ENCODE results near the gene GPN3. TPM values are rescaled to one million over a fixed set of nuclear protein-coding genes. Genes with fewer than 3 reads are reported as not detected.

Gene GPN3
- total and polyA plus RNA-seq, 2 of the 8 experiments (the other 6 are each of a cell fraction or from before 2014, with no cell fraction given), result 49.7 to 52.9 TPM

GRCh38 chr12:110436231-110436630 lies 31.8 kb downstream of the GPN3 start:
- Histone ChIP-seq H3K4me1 (replicated peaks in 1 of 4; ENCODE audit: control insufficient read depth in 3 of 4, insufficient read depth in 4 of 4, low read length in 3 of 4) (no peaks in the 10 kb centered on the region), H3K36me3 (ENCODE audit: control insufficient read depth in 2 of 4, insufficient read depth in 4 of 4, low read length in 3 of 4) (peaks cover 3 to 32% (median 21%) of the 10 kb centered on the region in 4 experiments), H2AFZ (ENCODE audit: low read length) (no peak overlapping the region), H3K23ac (ENCODE audit: insufficient read length) (no peak overlapping the region), H4K5ac (ENCODE audit: insufficient read length, low read depth, low read length) (no peak overlapping the region), H3K18ac (ENCODE audit: extremely low read depth, low read length) (no peak overlapping the region), H2BK15ac (ENCODE audit: low read length) (no peak overlapping the region), H3K23me2 (ENCODE audit: low read depth, low read length) (no peaks in the 10 kb centered on the region), H3K79me1 (ENCODE audit: low read depth, low read length) (no peaks in the 10 kb centered on the region), H3K56ac (replicated peaks; ENCODE audit: insufficient read length, low read depth, low read length) (no peak overlapping the region), H3K4me2 (ENCODE audit: insufficient read depth in 1 of 2, low read depth in 2 of 2, low read length in 2 of 2) (no peak overlapping the region), H3K4me3 (ENCODE audit: extremely low read depth in 1 of 4, insufficient read depth in 2 of 4, low read depth in 3 of 4, low read length in 4 of 4) (no peak overlapping the region), H4K8ac (ENCODE audit: extremely low read depth, insufficient read depth, low read length) (no peak overlapping the region), H2BK12ac (ENCODE audit: low read depth, low read length) (no peak overlapping the region), H2BK20ac (ENCODE audit: low read length) (no peak overlapping the region), H4K20me1 (replicated peaks in 1 of 2; ENCODE audit: control insufficient read depth in 1 of 2, insufficient read depth in 2 of 2, low read length in 2 of 2) (no peaks in the 10 kb centered on the region), H3K27me3 (replicated peaks in 1 of 4; ENCODE audit: control insufficient read depth in 3 of 4, extremely low read depth in 1 of 4, insufficient read depth in 3 of 4, low read length in 3 of 4) (no peaks in the 10 kb centered on the region), H3K9ac (replicated peaks in 1 of 4; ENCODE audit: extremely low read depth in 1 of 4, low read depth in 3 of 4, low read length in 3 of 4) (no peak overlapping the region), H3K9me3 (ENCODE audit: insufficient read depth in 2 of 2, low read depth in 1 of 2, low read length in 1 of 2) (no peaks in the 10 kb centered on the region), H3K4ac (replicated peaks; ENCODE audit: insufficient read length, low read depth, low read length) (no peak overlapping the region), H2AK5ac (ENCODE audit: low read depth, low read length) (no peak overlapping the region), H2BK5ac (ENCODE audit: low read depth, low read length) (no peak overlapping the region), H3K79me2 (ENCODE audit: control insufficient read depth in 1 of 2, insufficient read depth in 2 of 2, low read length in 2 of 2) (no peaks in the 10 kb centered on the region), H3K14ac (ENCODE audit: insufficient read length) (no peak overlapping the region), H3K27ac (ENCODE audit: low read depth, low read length) (no peak overlapping the region), H4K91ac (replicated peaks; ENCODE audit: insufficient read length, low read length) (no peak overlapping the region), H2BK120ac (replicated peaks; ENCODE audit: low read depth, low read length) (no peak overlapping the region)
- DNase-seq (ENCODE audit: low read depth in 1 of 2, low spot score in 2 of 2) (no peak), FAIRE-seq (no peak)
- 91% methylated on average over 2 of the region's 2 CpGs; no CpG with 5 or more reads in 1 of the 2 experiments for WGBS, 2 experiments (ENCODE audit: extremely low coverage in 1 of 2, insufficient coverage in 1 of 2, insufficient read length in 1 of 2, insufficient replicate concordance in 2 of 2, low coverage in 1 of 2, low lambda C conversion rate in 2 of 2, missing lambda C conversion rate in 1 of 2)
- ChIA-PET CTCF (ENCODE audit: partially characterized antibody) (no interaction called here), POLR2A (ENCODE audit: partially characterized antibody) (no interaction called here)
- TF ChIP-seq, protein P1, sequence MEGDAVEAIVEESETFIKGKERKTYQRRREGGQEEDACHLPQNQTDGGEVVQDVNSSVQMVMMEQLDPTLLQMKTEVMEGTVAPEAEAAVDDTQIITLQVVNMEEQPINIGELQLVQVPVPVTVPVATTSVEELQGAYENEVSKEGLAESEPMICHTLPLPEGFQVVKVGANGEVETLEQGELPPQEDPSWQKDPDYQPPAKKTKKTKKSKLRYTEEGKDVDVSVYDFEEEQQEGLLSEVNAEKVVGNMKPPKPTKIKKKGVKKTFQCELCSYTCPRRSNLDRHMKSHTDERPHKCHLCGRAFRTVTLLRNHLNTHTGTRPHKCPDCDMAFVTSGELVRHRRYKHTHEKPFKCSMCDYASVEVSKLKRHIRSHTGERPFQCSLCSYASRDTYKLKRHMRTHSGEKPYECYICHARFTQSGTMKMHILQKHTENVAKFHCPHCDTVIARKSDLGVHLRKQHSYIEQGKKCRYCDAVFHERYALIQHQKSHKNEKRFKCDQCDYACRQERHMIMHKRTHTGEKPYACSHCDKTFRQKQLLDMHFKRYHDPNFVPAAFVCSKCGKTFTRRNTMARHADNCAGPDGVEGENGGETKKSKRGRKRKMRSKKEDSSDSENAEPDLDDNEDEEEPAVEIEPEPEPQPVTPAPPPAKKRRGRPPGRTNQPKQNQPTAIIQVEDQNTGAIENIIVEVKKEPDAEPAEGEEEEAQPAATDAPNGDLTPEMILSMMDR (IDR thresholded peaks at IDR 0.05; ENCODE audit: control extremely low read depth in 1 of 3, insufficient read depth in 1 of 3, low read depth in 1 of 3, low read length in 3 of 3), result no peak
- TF ChIP-seq POLR2A (IDR thresholded peaks at IDR 0.05; ENCODE audit: control extremely low read depth in 1 of 2, low read depth in 2 of 2, low read length in 2 of 2), result no peak
- no peak for TF ChIP-seq FOSL1 (IDR thresholded peaks at IDR 0.05; ENCODE audit: insufficient read depth, low read depth, low read length)
- no peak for TF ChIP-seq SRF (IDR thresholded peaks at IDR 0.05; ENCODE audit: low read depth, low read length)
- TF ChIP-seq TEAD4 (IDR thresholded peaks at IDR 0.05; ENCODE audit: low read depth, low read length), result no peak
- TF ChIP-seq CHD2 (IDR thresholded peaks at IDR 0.05; ENCODE audit: low read length), result no peak
- TF ChIP-seq SP4 (IDR thresholded peaks at IDR 0.05; ENCODE audit: low read length), result no peak
- no peak for TF ChIP-seq TBP (IDR thresholded peaks at IDR 0.05; ENCODE audit: low read depth, low read length)
- TF ChIP-seq SIN3A (conservative IDR thresholded peaks at IDR 0.05 in 1 of 2, IDR thresholded peaks at IDR 0.05 in 1 of 2; ENCODE audit: low read depth in 1 of 2, low read length in 2 of 2), result no peak
- no peak for TF ChIP-seq EGR1 (IDR thresholded peaks at IDR 0.05; ENCODE audit: borderline replicate concordance, low read depth, low read length)
- no peak for TF ChIP-seq SIRT6 (IDR thresholded peaks at IDR 0.05; ENCODE audit: low read length)
- no peak for TF ChIP-seq USF2 (IDR thresholded peaks at IDR 0.05; ENCODE audit: low read length)
- TF ChIP-seq JUND (IDR thresholded peaks at IDR 0.05; ENCODE audit: low read length), result no peak

Measured in H1 (cell line).